ENCODE results near the gene DNAI2.

DNA sequence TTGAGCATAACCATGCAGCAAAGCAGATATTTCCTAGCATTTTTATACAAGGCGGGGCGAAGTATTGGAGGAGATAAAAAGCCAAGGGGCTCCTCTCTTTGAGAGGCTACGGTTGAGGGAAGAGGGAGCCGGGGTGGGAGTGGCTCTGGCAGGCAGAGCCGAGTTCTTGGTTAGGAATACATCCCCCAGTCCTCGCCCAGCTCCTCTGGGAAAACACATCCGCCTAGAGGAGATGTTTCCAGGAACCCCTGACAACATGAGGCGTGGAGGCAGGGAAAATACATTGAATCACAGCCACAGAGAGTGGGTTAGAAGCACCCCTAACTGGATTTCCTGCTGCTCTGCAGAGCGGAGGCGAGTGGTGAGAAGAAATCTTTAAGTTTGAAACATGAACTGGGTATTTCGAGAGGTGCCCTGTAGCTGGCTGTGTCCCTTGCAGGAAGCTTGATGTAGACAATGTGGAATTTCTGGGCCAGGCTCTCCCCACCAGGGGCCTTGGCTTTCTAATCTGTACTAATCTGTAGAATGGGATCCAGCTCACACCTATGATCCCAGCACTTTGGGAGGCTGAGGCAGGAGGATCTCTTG lies 33.3 kb upstream of the DNAI2 start:
- TF ChIP-seq EZH2 (IDR thresholded peaks at IDR 0.05; ENCODE audit: borderline replicate concordance, low read length), result no peak
- TF ChIP-seq, protein P1, sequence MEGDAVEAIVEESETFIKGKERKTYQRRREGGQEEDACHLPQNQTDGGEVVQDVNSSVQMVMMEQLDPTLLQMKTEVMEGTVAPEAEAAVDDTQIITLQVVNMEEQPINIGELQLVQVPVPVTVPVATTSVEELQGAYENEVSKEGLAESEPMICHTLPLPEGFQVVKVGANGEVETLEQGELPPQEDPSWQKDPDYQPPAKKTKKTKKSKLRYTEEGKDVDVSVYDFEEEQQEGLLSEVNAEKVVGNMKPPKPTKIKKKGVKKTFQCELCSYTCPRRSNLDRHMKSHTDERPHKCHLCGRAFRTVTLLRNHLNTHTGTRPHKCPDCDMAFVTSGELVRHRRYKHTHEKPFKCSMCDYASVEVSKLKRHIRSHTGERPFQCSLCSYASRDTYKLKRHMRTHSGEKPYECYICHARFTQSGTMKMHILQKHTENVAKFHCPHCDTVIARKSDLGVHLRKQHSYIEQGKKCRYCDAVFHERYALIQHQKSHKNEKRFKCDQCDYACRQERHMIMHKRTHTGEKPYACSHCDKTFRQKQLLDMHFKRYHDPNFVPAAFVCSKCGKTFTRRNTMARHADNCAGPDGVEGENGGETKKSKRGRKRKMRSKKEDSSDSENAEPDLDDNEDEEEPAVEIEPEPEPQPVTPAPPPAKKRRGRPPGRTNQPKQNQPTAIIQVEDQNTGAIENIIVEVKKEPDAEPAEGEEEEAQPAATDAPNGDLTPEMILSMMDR (conservative IDR thresholded peaks at IDR 0.05 in 1 of 2, IDR thresholded peaks at IDR 0.05 in 1 of 2; ENCODE audit: extremely low read depth in 1 of 2, insufficient read depth in 1 of 2, low read depth in 1 of 2, low read length in 2 of 2), result no peak
